Esophagus squamous epithelium (tissue), 5 donors: ENCODE measurements around the gene RHBDL3. TPM values are rescaled to one million over a fixed set of nuclear protein-coding genes. Genes with fewer than 3 reads are reported as not detected.
"Not testable (repeated sequence)": the region's sequence is repeated elsewhere in the genome, so short reads cannot be mapped to it uniquely, and the experiment has no call there.

Experiments
- DNase-seq: peaks from one replicate; lab custom pipeline; 2025; lab: John Stamatoyannopoulos, UW
- H3K27ac ChIP-seq, 4 donors: fragments of 200-600 bp; sonication (generic); one replicate each; pipeline ENCODE4 v1.5.1; 2016 to 2019; ENCODE audit warnings: mild to moderate bottlenecking in 1 of 4
- H3K27me3 ChIP-seq, 4 donors: fragments of 200-600 bp; sonication (generic); 1 replicate in 3 of 4; 2 replicates in 1 of 4; pipeline versions ENCODE4 v1.5.1 to v1.6.0; 2017 to 2021; ENCODE audit warnings: antibody characterized with exemption in 1 of 4
- H3K36me3 ChIP-seq, 3 donors: fragments of 200-600 bp; sonication (generic); one replicate each; pipeline ENCODE4 v1.5.1; 2016 to 2019
- H3K4me1 ChIP-seq, 3 donors: fragments of 200-600 bp; sonication (generic); one replicate each; pipeline ENCODE4 v1.5.1; 2017 to 2019
- H3K4me3 ChIP-seq, 4 donors: fragments of 200-600 bp; sonication (generic); 1 replicate in 3 of 4; 2 replicates in 1 of 4; pipeline ENCODE4 v1.5.1; 2016 to 2019; ENCODE audit warnings: mild to moderate bottlenecking in 2 of 4, moderate library complexity in 1 of 4
- H3K9me3 ChIP-seq, 3 donors: fragments of 200-600 bp; sonication (generic); one replicate each; pipeline ENCODE4 v1.5.1; 2016 to 2019
- CTCF ChIP-seq, 6 experiments: fragments of 450-650 bp in 4 of 6; fragments of 200-600 bp in 2 of 6; sonication (generic) in 2 of 6; IDR thresholded peaks; one replicate each; pipeline ENCODE4 v1.5.1; 2016 to 2019; ENCODE audit warnings: antibody characterized with exemption in 6 of 6, mild to moderate bottlenecking in 4 of 6, moderate library complexity in 4 of 6
- POLR2A ChIP-seq, 4 donors: fragments of 450-650 bp; IDR thresholded peaks; one replicate each; pipeline ENCODE4 v1.6.1; 2017; ENCODE audit warnings: antibody characterized with exemption in 4 of 4, mild to moderate bottlenecking in 4 of 4, moderate library complexity in 3 of 4
- WGBS, 2 donors: methylation state at CpG; one replicate each; pipeline ENCODE4 v1.1.5; 2018; 5-methylcytosine and 5-hydroxymethylcytosine counted together
- intact Hi-C: fragments of 100-400 bp; cut with DNase I; formaldehyde crosslinking; loops from one replicate; pipeline ENCODE4 v1.15.0; 2022
- total RNA-seq, 4 donors: library from RNA; depleted of rRNA; stranded (reverse); fragments of >200 nt; gene quantifications; one replicate each; pipeline ENCODE4 v1.1.0, GENCODE V29; 2016
- donor health status: DM: yes; HTN: yes; CAD: no.

RHBDL3 gene
- total RNA-seq, 4 donors from 2014 or later, result 0.09 to 1.1 (median 0.76) TPM; not detected in 1

- Histone ChIP-seq H3K27ac (no peak overlapping the region), H3K27me3 (peaks cover 0 to 44% (median 2%) of the 10 kb centered on the region in 4 donors), H3K9me3 (no peaks in the 10 kb centered on the region), H3K4me3 (no peak overlapping the region), H3K4me1 (peaks cover 0 to 22% (median 11%) of the 10 kb centered on the region in 3 donors), H3K36me3 (no peaks in the 10 kb centered on the region)
- 15 to 19% methylated on average over 7 of the region's 7 CpGs for WGBS, 2 donors
- intact Hi-C loops, result loop anchor here (5.0 kb wide), 1 partner anchor 56 kb away; no protein-coding TSS in a partner anchor
- no peak for TF ChIP-seq CTCF (IDR thresholded peaks at IDR 0.05)
- DNase-seq, result no peak
Measured at GRCh38 chr17:32261417-32261736, 4.3 kb upstream of the RHBDL3 start.

- peaks cover 6 to 26% (median 17%) of the 10 kb centered on the region in 3 donors for H3K4me1 ChIP-seq
- H3K9me3 ChIP-seq, result no peaks in the 10 kb centered on the region
- no peak overlapping the region for H3K4me3 ChIP-seq
- intact Hi-C loops, result loop anchor here (5.0 kb wide), 1 partner anchor 55 kb away; no protein-coding TSS in a partner anchor
- TF ChIP-seq POLR2A (IDR thresholded peaks at IDR 0.05) (no peak), CTCF (IDR thresholded peaks at IDR 0.05) (no peak)
- no peak for DNase-seq
- 81 to 83% methylated on average over 13 of the region's 13 CpGs for WGBS, 2 donors
- H3K27ac ChIP-seq, result no peak overlapping the region
- H3K36me3 ChIP-seq, result no peaks in the 10 kb centered on the region
- H3K27me3 ChIP-seq, result peaks cover 3 to 50% (median 6%) of the 10 kb centered on the region in 4 donors
Measured at GRCh38 chr17:32261936-32262510, 3.6 kb upstream of the RHBDL3 start.

- not testable (repeated sequence) for H3K27ac ChIP-seq, H3K36me3 ChIP-seq, H3K4me3 ChIP-seq, DNase-seq, H3K9me3 ChIP-seq
- peaks cover 14 to 37% (median 22%) of the 10 kb centered on the region in 3 donors for H3K4me1 ChIP-seq
- intact Hi-C loops, result loop anchor here (5.0 kb wide), 1 partner anchor 54 kb away; no protein-coding TSS in a partner anchor
- peaks cover 6 to 65% (median 9%) of the 10 kb centered on the region in 4 donors for H3K27me3 ChIP-seq
- WGBS, 2 donors, result 90 to 93% methylated on average over 16 to 17 of the region's 17 CpGs
Measured at GRCh38 chr17:32263515-32263914, 2.1 kb upstream of the RHBDL3 start.

GRCh38 chr17:32264140-32264799 is 1.4 kb upstream of the RHBDL3 start:
- peak overlapping the region in 1 of 4 donors; percentile 66 for H3K4me3 ChIP-seq
- peaks cover 6 to 73% (median 9%) of the 10 kb centered on the region in 4 donors for H3K27me3 ChIP-seq
- intact Hi-C loops, result loop anchor here (5.0 kb wide), 1 partner anchor 53 kb away; no protein-coding TSS in a partner anchor
- DNase-seq, result no peak
- 65 to 66% methylated on average over 4 to 6 of the region's 6 CpGs for WGBS, 2 donors
- H3K9me3 ChIP-seq, result no peaks in the 10 kb centered on the region
- H3K4me1 ChIP-seq, result peaks cover 14 to 37% (median 22%) of the 10 kb centered on the region in 3 donors
- no peaks in the 10 kb centered on the region for H3K36me3 ChIP-seq
- no peak for TF ChIP-seq POLR2A (IDR thresholded peaks at IDR 0.05)
- TF ChIP-seq CTCF (IDR thresholded peaks at IDR 0.05), result peak in 1 of 6 experiments; percentile 15
- H3K27ac ChIP-seq, result peak overlapping the region in 2 of 4 donors; percentile 35 to 68

GRCh38 chr17:32264823-32265191 is 825 bp upstream of the RHBDL3 start:
- WGBS, 2 donors, result 46 to 59% methylated on average over 8 of the region's 8 CpGs
- Histone ChIP-seq H3K27me3 (peaks cover 6 to 77% (median 9%) of the 10 kb centered on the region in 4 donors), H3K9me3 (no peaks in the 10 kb centered on the region), H3K27ac (peak overlapping the region in 3 of 4 donors; percentile 35 to 68 (median 58)), H3K4me1 (peaks cover 14 to 37% (median 22%) of the 10 kb centered on the region in 3 donors), H3K36me3 (no peaks in the 10 kb centered on the region), H3K4me3 (peak overlapping the region in 3 of 4 donors; percentile 53 to 84 (median 66))
- intact Hi-C loops, result loop anchor here (5.0 kb wide), 1 partner anchor 52 kb away; no protein-coding TSS in a partner anchor
- no peak for DNase-seq
- TF ChIP-seq POLR2A (IDR thresholded peaks at IDR 0.05) (no peak), CTCF (IDR thresholded peaks at IDR 0.05) (no peak)
